Endodermal cell (in vitro differentiated cells): ENCODE results near the gene SLC2A10. TPM values are rescaled to one million over a fixed set of nuclear protein-coding genes. Genes with fewer than 3 reads are reported as not detected.

Source experiments
- DNase-seq: peaks from one replicate; pipeline ENCODE4 v3.0.0-alpha.2; 2017
- H3K27ac ChIP-seq: 2 replicates; pipeline ENCODE4 v1.5.1; 2013; ENCODE audit warnings: mild to moderate bottlenecking, low read depth, low read length, moderate library complexity
- H3K27me3 ChIP-seq: 2 replicates; pipeline ENCODE4 v1.6.1; 2013; ENCODE audit warnings: mild to moderate bottlenecking, low read length, moderate library complexity; ENCODE audit not compliant: insufficient read depth, control insufficient read depth, poor library complexity, severe bottlenecking
- H3K36me3 ChIP-seq: 2 replicates; pipeline ENCODE4 v1.7.0; 2013; ENCODE audit warnings: mild to moderate bottlenecking, low read length, moderate library complexity; ENCODE audit not compliant: control insufficient read depth, insufficient read depth
- H3K4me1 ChIP-seq: one replicate; pipeline ENCODE4 v1.7.0; 2013; ENCODE audit warnings: low read length; ENCODE audit not compliant: control insufficient read depth, insufficient read depth
- H3K4me3 ChIP-seq: 2 replicates; pipeline ENCODE4 v1.5.1; 2013; ENCODE audit warnings: mild to moderate bottlenecking, low read length, moderate library complexity
- H3K9ac ChIP-seq: 2 replicates; pipeline ENCODE4 v1.6.1; 2013; ENCODE audit warnings: mild to moderate bottlenecking, low read length, moderate library complexity; ENCODE audit not compliant: poor library complexity, severe bottlenecking; ENCODE audit errors: extremely low read depth
- H3K9me3 ChIP-seq: 2 replicates; pipeline ENCODE4 v1.6.1; 2013; ENCODE audit warnings: mild to moderate bottlenecking, low read length, moderate library complexity; ENCODE audit not compliant: control insufficient read depth
- H3K27ac Mint-ChIP-seq: 2 replicates; pipeline ENCODE4 v1.8.0; 2020; ENCODE audit warnings: mixed read lengths
- H3K27me3 Mint-ChIP-seq: 2 replicates; pipeline ENCODE4 v1.8.0; 2021; ENCODE audit warnings: mild to moderate bottlenecking, mixed read lengths; ENCODE audit not compliant: insufficient read depth
- H3K36me3 Mint-ChIP-seq: 2 replicates; pipeline ENCODE4 v1.8.0; 2020; ENCODE audit warnings: low read depth, mixed read lengths
- H3K4me1 Mint-ChIP-seq: 2 replicates; pipeline ENCODE4 v1.8.0; 2020; ENCODE audit warnings: mixed read lengths
- H3K4me3 Mint-ChIP-seq: 2 replicates; pipeline ENCODE4 v1.8.0; 2020; ENCODE audit warnings: mild to moderate bottlenecking, moderate library complexity, mixed read lengths
- H3K9me3 Mint-ChIP-seq: 2 replicates; pipeline ENCODE4 v1.8.0; 2020; ENCODE audit warnings: mild to moderate bottlenecking, mixed read lengths
- WGBS, 2 experiments: methylation state at CpG; one replicate each; pipeline versions ENCODE4 v1.1.5 to v1.1.7; 2013; ENCODE audit warnings: missing lambda C conversion rate in 2 of 2, mixed read lengths in 1 of 2; ENCODE audit not compliant: insufficient coverage in 1 of 2, insufficient read length in 1 of 2; 5-methylcytosine and 5-hydroxymethylcytosine counted together
- total RNA-seq, 2 donors: library from RNA; stranded (reverse); fragmentation: NEBNext Ultra II Directional in 1 of 2; extraction: Animal tissue kit (Norgen Biotek cat#: 25700) in 1 of 2; gene quantifications; 2 replicates in 1 of 2; 3 replicates in 1 of 2; pipeline ENCODE4 v1.2.1, GENCODE V29; 2021
- TF ChIP-seq, protein P1 (sequence below): fragments of 200-600 bp; sonication (generic); conservative IDR thresholded peaks from 2 replicates; pipeline ENCODE4 v1.5.0; 2021; ENCODE audit warnings: antibody characterized with exemption, mild to moderate bottlenecking

The SLC2A10 gene
- total RNA-seq, 2 donors from 2014 or later = 12.4 to 19.6 TPM

DNA sequence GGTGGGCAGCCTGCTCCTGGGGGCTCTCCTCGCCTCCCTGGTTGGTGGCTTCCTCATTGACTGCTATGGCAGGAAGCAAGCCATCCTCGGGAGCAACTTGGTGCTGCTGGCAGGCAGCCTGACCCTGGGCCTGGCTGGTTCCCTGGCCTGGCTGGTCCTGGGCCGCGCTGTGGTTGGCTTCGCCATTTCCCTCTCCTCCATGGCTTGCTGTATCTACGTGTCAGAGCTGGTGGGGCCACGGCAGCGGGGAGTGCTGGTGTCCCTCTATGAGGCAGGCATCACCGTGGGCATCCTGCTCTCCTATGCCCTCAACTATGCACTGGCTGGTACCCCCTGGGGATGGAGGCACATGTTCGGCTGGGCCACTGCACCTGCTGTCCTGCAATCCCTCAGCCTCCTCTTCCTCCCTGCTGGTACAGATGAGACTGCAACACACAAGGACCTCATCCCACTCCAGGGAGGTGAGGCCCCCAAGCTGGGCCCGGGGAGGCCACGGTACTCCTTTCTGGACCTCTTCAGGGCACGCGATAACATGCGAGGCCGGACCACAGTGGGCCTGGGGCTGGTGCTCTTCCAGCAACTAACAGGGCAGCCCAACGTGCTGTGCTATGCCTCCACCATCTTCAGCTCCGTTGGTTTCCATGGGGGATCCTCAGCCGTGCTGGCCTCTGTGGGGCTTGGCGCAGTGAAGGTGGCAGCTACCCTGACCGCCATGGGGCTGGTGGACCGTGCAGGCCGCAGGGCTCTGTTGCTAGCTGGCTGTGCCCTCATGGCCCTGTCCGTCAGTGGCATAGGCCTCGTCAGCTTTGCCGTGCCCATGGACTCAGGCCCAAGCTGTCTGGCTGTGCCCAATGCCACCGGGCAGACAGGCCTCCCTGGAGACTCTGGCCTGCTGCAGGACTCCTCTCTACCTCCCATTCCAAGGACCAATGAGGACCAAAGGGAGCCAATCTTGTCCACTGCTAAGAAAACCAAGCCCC lies 16.0 kb downstream of the SLC2A10 start:
- Histone ChIP-seq H3K9me3 (peaks cover 17% of the 10 kb centered on the region), H3K27ac (no peak overlapping the region), H3K4me3 (no peak overlapping the region), H3K4me1 (no peaks in the 10 kb centered on the region), H3K9ac (no peak overlapping the region), H3K27me3 (no peaks in the 10 kb centered on the region), H3K36me3 (no peaks in the 10 kb centered on the region)
- Mint-ChIP-seq H3K4me1 (no peaks in the 10 kb centered on the region), H3K36me3 (peaks cover 24% of the 10 kb centered on the region), H3K9me3 (peaks cover 4% of the 10 kb centered on the region), H3K27ac (no peak overlapping the region), H3K4me3 (no peak overlapping the region), H3K27me3 (no peaks in the 10 kb centered on the region)
- 94% methylated on average over 11 to 27 of the region's 27 CpGs for WGBS, 2 experiments
- no peak for DNase-seq
- TF ChIP-seq, protein P1, sequence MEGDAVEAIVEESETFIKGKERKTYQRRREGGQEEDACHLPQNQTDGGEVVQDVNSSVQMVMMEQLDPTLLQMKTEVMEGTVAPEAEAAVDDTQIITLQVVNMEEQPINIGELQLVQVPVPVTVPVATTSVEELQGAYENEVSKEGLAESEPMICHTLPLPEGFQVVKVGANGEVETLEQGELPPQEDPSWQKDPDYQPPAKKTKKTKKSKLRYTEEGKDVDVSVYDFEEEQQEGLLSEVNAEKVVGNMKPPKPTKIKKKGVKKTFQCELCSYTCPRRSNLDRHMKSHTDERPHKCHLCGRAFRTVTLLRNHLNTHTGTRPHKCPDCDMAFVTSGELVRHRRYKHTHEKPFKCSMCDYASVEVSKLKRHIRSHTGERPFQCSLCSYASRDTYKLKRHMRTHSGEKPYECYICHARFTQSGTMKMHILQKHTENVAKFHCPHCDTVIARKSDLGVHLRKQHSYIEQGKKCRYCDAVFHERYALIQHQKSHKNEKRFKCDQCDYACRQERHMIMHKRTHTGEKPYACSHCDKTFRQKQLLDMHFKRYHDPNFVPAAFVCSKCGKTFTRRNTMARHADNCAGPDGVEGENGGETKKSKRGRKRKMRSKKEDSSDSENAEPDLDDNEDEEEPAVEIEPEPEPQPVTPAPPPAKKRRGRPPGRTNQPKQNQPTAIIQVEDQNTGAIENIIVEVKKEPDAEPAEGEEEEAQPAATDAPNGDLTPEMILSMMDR = no peak

DNA sequence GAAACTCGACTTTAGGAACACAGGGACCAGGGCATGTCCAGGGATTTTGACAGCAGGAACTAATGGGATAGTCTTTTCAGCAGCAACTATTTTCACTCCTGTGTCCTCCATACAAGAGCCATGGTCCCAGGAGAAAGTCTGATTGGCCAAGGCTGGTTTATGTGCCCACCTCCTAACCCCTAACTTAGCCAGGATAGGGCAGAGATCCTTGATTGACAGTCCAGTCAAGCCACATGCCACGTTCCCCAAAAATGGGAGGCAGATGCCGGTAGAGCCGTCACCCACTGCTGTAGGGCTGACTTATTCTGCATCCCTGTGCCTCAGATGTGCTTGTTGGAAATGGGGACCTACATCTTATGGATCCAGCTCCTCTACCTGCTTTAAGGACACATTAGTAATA lies 22.3 kb downstream of the SLC2A10 start:
- H3K9me3 Mint-ChIP-seq = no peaks in the 10 kb centered on the region
- TF ChIP-seq, protein P1 = no peak
- H3K4me1 ChIP-seq = no peaks in the 10 kb centered on the region
- H3K36me3 ChIP-seq = no peaks in the 10 kb centered on the region
- H3K4me3 Mint-ChIP-seq = no peak overlapping the region
- no peaks in the 10 kb centered on the region for H3K9me3 ChIP-seq
- no peak overlapping the region for H3K27ac ChIP-seq
- no peaks in the 10 kb centered on the region for H3K27me3 Mint-ChIP-seq
- no peak overlapping the region for H3K9ac ChIP-seq
- no peak overlapping the region for H3K4me3 ChIP-seq
- no peak for DNase-seq
- no peak overlapping the region for H3K27ac Mint-ChIP-seq
- peaks cover 3% of the 10 kb centered on the region for H3K4me1 Mint-ChIP-seq
- H3K36me3 Mint-ChIP-seq = peaks cover 27% of the 10 kb centered on the region
- H3K27me3 ChIP-seq = no peaks in the 10 kb centered on the region
- 86 to 100% methylated on average over 2 to 4 of the region's 4 CpGs for WGBS, 2 experiments

DNA sequence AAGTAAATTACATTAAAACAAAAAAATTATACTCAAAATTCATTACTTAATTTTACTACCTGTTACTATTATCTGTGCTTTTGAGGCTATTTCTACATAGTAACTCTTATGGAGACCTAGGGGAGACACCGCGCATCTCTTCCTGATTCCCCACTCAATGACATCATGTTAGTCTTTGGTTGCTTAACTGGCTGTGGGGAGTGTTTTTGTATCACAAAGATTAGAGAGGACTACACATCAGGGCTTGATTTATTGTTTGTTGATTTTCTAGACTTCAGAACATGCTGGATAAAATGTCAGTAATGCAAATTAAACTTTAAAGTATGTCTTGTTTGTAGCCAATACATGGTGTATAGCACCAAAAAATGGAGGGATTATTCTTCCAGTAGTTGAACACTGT lies 26.0 kb downstream of the SLC2A10 start:
- Histone ChIP-seq H3K9ac (no peak overlapping the region), H3K4me1 (no peaks in the 10 kb centered on the region), H3K27me3 (no peaks in the 10 kb centered on the region), H3K4me3 (no peak overlapping the region), H3K9me3 (no peaks in the 10 kb centered on the region), H3K36me3 (no peaks in the 10 kb centered on the region), H3K27ac (no peak overlapping the region)
- DNase-seq = no peak
- H3K27me3 Mint-ChIP-seq = peaks cover 6% of the 10 kb centered on the region
- H3K27ac Mint-ChIP-seq = no peak overlapping the region
- TF ChIP-seq, protein P1 = no peak
- peaks cover 9% of the 10 kb centered on the region for H3K36me3 Mint-ChIP-seq
- no peaks in the 10 kb centered on the region for H3K9me3 Mint-ChIP-seq
- no peak overlapping the region for H3K4me3 Mint-ChIP-seq
- peaks cover 3% of the 10 kb centered on the region for H3K4me1 Mint-ChIP-seq
- WGBS, 2 experiments = 96 to 100% methylated on average over 2 of the region's 2 CpGs
